ENCODE measurements around the gene KLHL21.

The KLHL21 gene

GRCh38 chr1:6596886-6597776 is 5.5 kb downstream of the KLHL21 start:
- Histone ChIP-seq H3K9ac (ENCODE audit: low read depth, low read length) (no peak overlapping the region), H3K9me3 (ENCODE audit: control insufficient read depth, insufficient read depth, low read length) (no peaks in the 10 kb centered on the region), H3K36me3 (ENCODE audit: insufficient read depth, low read length) (no peaks in the 10 kb centered on the region; the same call in none of the 2 replicates), H3K4me1 (ENCODE audit: insufficient read depth, low read length) (no peaks in the 10 kb centered on the region)

GRCh38 chr1:6596351-6596750 is 6.3 kb downstream of the KLHL21 start:
- Histone ChIP-seq H3K9ac (ENCODE audit: low read depth, low read length) (no peak overlapping the region), H3K36me3 (ENCODE audit: insufficient read depth, low read length) (no peaks in the 10 kb centered on the region; the same call in none of the 2 replicates), H3K9me3 (ENCODE audit: control insufficient read depth, insufficient read depth, low read length) (no peaks in the 10 kb centered on the region), H3K4me1 (ENCODE audit: insufficient read depth, low read length) (no peaks in the 10 kb centered on the region)

GRCh38 chr1:6594977-6595740 is 7.5 kb downstream of the KLHL21 start:
- no peak overlapping the region for H3K9ac ChIP-seq (ENCODE audit: low read depth, low read length)
- H3K9me3 ChIP-seq (ENCODE audit: control insufficient read depth, insufficient read depth, low read length), result no peaks in the 10 kb centered on the region
- no peaks in the 10 kb centered on the region; the same call in none of the 2 replicates for H3K36me3 ChIP-seq (ENCODE audit: insufficient read depth, low read length)
- no peaks in the 10 kb centered on the region for H3K4me1 ChIP-seq (ENCODE audit: insufficient read depth, low read length)

DNA sequence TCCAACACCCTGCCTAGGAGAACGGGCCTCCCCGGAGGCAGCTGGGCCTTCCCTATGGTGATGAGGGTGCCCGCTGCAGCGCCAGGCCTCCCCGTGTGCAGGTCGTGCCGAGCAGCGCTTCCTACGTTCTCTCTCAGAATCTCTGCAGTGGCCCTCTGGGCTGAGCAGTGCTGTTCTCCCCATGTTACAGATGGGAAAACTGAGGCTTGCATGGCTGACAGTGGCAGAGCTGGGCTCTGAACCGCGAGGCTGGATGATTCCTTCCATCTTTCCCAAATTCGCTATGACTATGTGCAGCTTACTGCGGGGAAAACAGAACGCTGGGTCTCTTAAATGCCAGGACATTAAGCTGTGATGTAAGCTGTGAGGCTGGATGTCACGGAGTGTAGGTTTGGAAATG is 8.9 kb downstream of the KLHL21 start:
- Histone ChIP-seq H3K9ac (ENCODE audit: low read depth, low read length) (no peak overlapping the region), H3K36me3 (ENCODE audit: insufficient read depth, low read length) (no peaks in the 10 kb centered on the region; the same call in none of the 2 replicates), H3K9me3 (ENCODE audit: control insufficient read depth, insufficient read depth, low read length) (no peaks in the 10 kb centered on the region), H3K4me1 (ENCODE audit: insufficient read depth, low read length) (no peaks in the 10 kb centered on the region)

DNA sequence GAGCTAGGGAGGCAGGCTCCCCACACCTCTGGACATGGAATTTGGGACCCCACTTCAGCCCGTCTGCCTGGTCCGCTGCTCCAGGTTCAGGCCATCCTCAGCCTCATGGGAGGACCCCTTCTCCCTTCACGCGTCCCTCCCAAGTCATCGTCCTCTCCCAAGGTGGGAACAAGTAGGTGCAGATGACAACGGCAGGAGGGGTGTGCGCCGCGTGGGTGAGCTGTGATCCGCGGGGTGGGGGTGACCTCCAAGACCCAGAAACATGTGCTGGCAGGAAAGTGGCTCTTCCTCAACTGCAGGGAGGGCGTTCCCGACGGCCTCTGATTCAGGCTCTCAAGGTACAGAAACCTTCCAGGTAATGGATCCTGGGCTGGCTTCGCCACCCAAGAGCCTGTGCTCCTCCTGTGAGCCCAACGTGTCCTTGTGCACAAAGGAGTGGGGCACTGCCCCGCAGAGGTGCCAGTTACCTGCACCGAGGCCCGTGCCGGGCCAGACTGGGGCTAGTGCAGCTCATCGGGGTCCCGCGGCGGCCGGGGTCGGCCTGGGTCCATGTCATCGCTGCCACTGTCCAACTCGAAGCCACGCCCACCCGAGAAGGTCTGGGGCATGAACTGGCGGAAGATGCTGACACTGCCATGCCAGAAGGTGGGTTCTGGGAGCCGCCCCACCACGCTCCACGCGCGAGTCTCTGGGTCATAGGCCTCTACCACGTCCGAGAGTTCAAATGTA is 9.6 kb downstream of the KLHL21 start:
- Histone ChIP-seq H3K36me3 (ENCODE audit: insufficient read depth, low read length) (no peaks in the 10 kb centered on the region; the same call in none of the 2 replicates), H3K9ac (ENCODE audit: low read depth, low read length) (no peak overlapping the region), H3K4me1 (ENCODE audit: insufficient read depth, low read length) (no peaks in the 10 kb centered on the region), H3K9me3 (ENCODE audit: control insufficient read depth, insufficient read depth, low read length) (no peaks in the 10 kb centered on the region)

DNA sequence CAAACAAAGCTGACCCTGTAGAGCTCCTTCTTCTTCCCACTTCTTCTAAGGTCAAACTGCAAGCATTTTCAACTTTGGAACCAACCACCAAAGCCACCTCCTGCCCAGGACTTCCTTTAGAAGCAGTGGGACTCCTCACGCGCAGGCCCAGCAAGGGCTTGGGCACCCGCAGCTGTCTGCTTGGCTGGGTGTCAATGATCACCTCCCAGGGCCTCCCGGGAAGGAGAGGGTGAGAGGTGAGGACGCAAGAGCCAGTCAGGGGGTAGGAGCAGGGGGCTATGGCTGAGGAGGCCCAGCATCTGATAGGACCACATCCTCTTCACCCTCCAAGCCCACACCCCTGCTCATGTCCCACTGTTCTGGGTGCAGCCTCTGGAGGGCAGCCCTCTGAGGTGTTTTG is 10.2 kb downstream of the KLHL21 start:
- H3K9me3 ChIP-seq (ENCODE audit: control insufficient read depth, insufficient read depth, low read length), result no peaks in the 10 kb centered on the region
- H3K4me1 ChIP-seq (ENCODE audit: insufficient read depth, low read length), result no peaks in the 10 kb centered on the region
- H3K9ac ChIP-seq (ENCODE audit: low read depth, low read length), result no peak overlapping the region
- no peaks in the 10 kb centered on the region; the same call in 1 of the 2 replicates for H3K36me3 ChIP-seq (ENCODE audit: insufficient read depth, low read length)

- no peaks in the 10 kb centered on the region for H3K4me1 ChIP-seq (ENCODE audit: insufficient read depth, low read length)
- H3K9me3 ChIP-seq (ENCODE audit: control insufficient read depth, insufficient read depth, low read length), result no peaks in the 10 kb centered on the region
- H3K36me3 ChIP-seq (ENCODE audit: insufficient read depth, low read length), result no peaks in the 10 kb centered on the region; the same call in 1 of the 2 replicates
- H3K9ac ChIP-seq (ENCODE audit: low read depth, low read length), result no peak overlapping the region
Measured at GRCh38 chr1:6591644-6592043, 11.0 kb downstream of the KLHL21 start.

DNA sequence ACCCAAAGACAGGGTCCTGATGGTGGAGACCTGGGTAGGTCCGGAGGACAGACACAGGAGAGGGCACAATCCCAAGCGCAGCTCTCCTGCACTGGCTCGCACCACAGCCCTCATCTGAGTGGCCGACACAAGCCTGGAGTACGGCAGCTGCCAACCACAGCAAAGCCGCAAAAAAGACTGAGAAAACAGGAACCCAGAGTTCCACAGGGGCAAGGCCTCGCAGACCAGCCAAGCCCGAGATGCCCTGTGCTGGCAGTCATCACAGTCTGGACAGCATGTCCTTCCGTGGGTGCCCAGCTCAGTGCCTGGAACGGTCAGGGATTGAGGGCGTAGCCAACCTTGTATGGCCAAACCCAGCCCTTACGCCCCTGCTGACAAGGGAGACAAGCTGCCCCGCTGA is 11.4 kb downstream of the KLHL21 start:
- Histone ChIP-seq H3K36me3 (ENCODE audit: insufficient read depth, low read length) (no peaks in the 10 kb centered on the region; the same call in 1 of the 2 replicates), H3K4me1 (ENCODE audit: insufficient read depth, low read length) (no peaks in the 10 kb centered on the region), H3K9me3 (ENCODE audit: control insufficient read depth, insufficient read depth, low read length) (no peaks in the 10 kb centered on the region), H3K9ac (ENCODE audit: low read depth, low read length) (no peak overlapping the region)

- Histone ChIP-seq H3K9ac (ENCODE audit: low read depth, low read length) (no peak overlapping the region), H3K36me3 (ENCODE audit: insufficient read depth, low read length) (no peaks in the 10 kb centered on the region; the same call in 1 of the 2 replicates), H3K9me3 (ENCODE audit: control insufficient read depth, insufficient read depth, low read length) (no peaks in the 10 kb centered on the region), H3K4me1 (ENCODE audit: insufficient read depth, low read length) (no peaks in the 10 kb centered on the region)
Measured at GRCh38 chr1:6590046-6590445, 12.6 kb downstream of the KLHL21 start.

- H3K9me3 ChIP-seq (ENCODE audit: control insufficient read depth, insufficient read depth, low read length), result no peaks in the 10 kb centered on the region
- no peaks in the 10 kb centered on the region for H3K4me1 ChIP-seq (ENCODE audit: insufficient read depth, low read length)
- H3K9ac ChIP-seq (ENCODE audit: low read depth, low read length), result no peak overlapping the region
- no peaks in the 10 kb centered on the region; the same call in 1 of the 2 replicates for H3K36me3 ChIP-seq (ENCODE audit: insufficient read depth, low read length)
Measured at GRCh38 chr1:6588893-6589520, 13.7 kb downstream of the KLHL21 start.

- no peaks in the 10 kb centered on the region for H3K9me3 ChIP-seq (ENCODE audit: control insufficient read depth, insufficient read depth, low read length)
- no peaks in the 10 kb centered on the region for H3K4me1 ChIP-seq (ENCODE audit: insufficient read depth, low read length)
- H3K36me3 ChIP-seq (ENCODE audit: insufficient read depth, low read length), result no peaks in the 10 kb centered on the region; the same call in 1 of the 2 replicates
- H3K9ac ChIP-seq (ENCODE audit: low read depth, low read length), result no peak overlapping the region
Measured at GRCh38 chr1:6588128-6588892, 14.4 kb downstream of the KLHL21 start.

GRCh38 chr1:6587261-6588005 is 15.2 kb downstream of the KLHL21 start:
- Histone ChIP-seq H3K9me3 (ENCODE audit: control insufficient read depth, insufficient read depth, low read length) (no peaks in the 10 kb centered on the region), H3K9ac (ENCODE audit: low read depth, low read length) (no peak overlapping the region), H3K36me3 (ENCODE audit: insufficient read depth, low read length) (no peaks in the 10 kb centered on the region; the same call in none of the 2 replicates), H3K4me1 (ENCODE audit: insufficient read depth, low read length) (no peaks in the 10 kb centered on the region)

GRCh38 chr1:6586404-6586816 is 16.3 kb downstream of the KLHL21 start:
- H3K36me3 ChIP-seq (ENCODE audit: insufficient read depth, low read length), result peaks cover 4% of the 10 kb centered on the region
- H3K9ac ChIP-seq (ENCODE audit: low read depth, low read length), result no peak overlapping the region
- H3K4me1 ChIP-seq (ENCODE audit: insufficient read depth, low read length), result no peaks in the 10 kb centered on the region
- no peaks in the 10 kb centered on the region for H3K9me3 ChIP-seq (ENCODE audit: control insufficient read depth, insufficient read depth, low read length)
